Glomerular endothelial cell (primary cell): ENCODE data around the gene CBLIF. TPM values are rescaled to one million over a fixed set of nuclear protein-coding genes. Genes with fewer than 3 reads are reported as not detected.
"Not testable (repeated sequence)": the region's sequence is repeated elsewhere in the genome, so short reads cannot be mapped to it uniquely, and the experiment has no call there.

Experiments
- DNase-seq: peaks from one replicate; pipeline ENCODE4 v3.0.0-alpha.2; 2011; ENCODE audit warnings: low read depth, low spot score; ENCODE audit errors: extremely low read depth
- total RNA-seq: library from RNA; depleted of rRNA; stranded (reverse); fragments of >200 nt; gene quantifications from 2 replicates; pipeline ENCODE4 v1.2.3, GENCODE V29; 2015

Gene CBLIF
- total RNA-seq: not detected in 2 replicates

GRCh38 chr11:59845399-59845798 lies at the start of gene CBLIF:
TSS of gene CBLIF (minus strand) at chr11:59845499. CDS start at chr11:59845453, 46 bp downstream.
- no peak for DNase-seq

GRCh38 chr11:59894616-59895015 lies 49.3 kb upstream of the CBLIF start:
- no peak for DNase-seq

- no peak for DNase-seq
Observed at GRCh38 chr11:59891781-59892181, 46.5 kb upstream of the CBLIF start.

- not testable (repeated sequence) for DNase-seq
Observed at GRCh38 chr11:59887156-59887555, 41.9 kb upstream of the CBLIF start.

- DNase-seq: no peak
Observed at GRCh38 chr11:59883597-59883996, 38.3 kb upstream of the CBLIF start.

- DNase-seq: no peak
Observed at GRCh38 chr11:59879567-59879966, 34.3 kb upstream of the CBLIF start.

- DNase-seq: no peak
Observed at GRCh38 chr11:59878575-59878974, 33.3 kb upstream of the CBLIF start, which contains the start of gene OOSP3. TSS of gene OOSP3 (plus strand) at chr11:59878782. CDS start at chr11:59878809, 27 bp downstream.

- DNase-seq: no peak
Observed at GRCh38 chr11:59877784-59878183, 32.5 kb upstream of the CBLIF start.

GRCh38 chr11:59877325-59877724 lies 32.0 kb upstream of the CBLIF start:
- no peak for DNase-seq

- DNase-seq: no peak
Observed at GRCh38 chr11:59875856-59876519, 30.7 kb upstream of the CBLIF start.

GRCh38 chr11:59872076-59872475 lies 26.8 kb upstream of the CBLIF start:
- DNase-seq: no peak

GRCh38 chr11:59867946-59868345 lies 22.6 kb upstream of the CBLIF start:
- no peak for DNase-seq

GRCh38 chr11:59866836-59867235 lies 21.5 kb upstream of the CBLIF start:
- no peak for DNase-seq

GRCh38 chr11:59866397-59866796 lies 21.1 kb upstream of the CBLIF start, which contains the start of gene TCN1:
TSS of gene TCN1 (minus strand) at chr11:59866487. CDS start at chr11:59866470, 17 bp downstream.
- DNase-seq: no peak

- DNase-seq: peak; percentile 12
Observed at GRCh38 chr11:59865031-59865430, 19.7 kb upstream of the CBLIF start.

GRCh38 chr11:59862252-59862651 lies 17.0 kb upstream of the CBLIF start:
- no peak for DNase-seq

GRCh38 chr11:59859673-59860072 lies 14.4 kb upstream of the CBLIF start:
- DNase-seq: no peak

- DNase-seq: peak; percentile 29
Observed at GRCh38 chr11:59857439-59858434, 12.4 kb upstream of the CBLIF start.

GRCh38 chr11:59854871-59855270 lies 9.6 kb upstream of the CBLIF start:
- DNase-seq: no peak

GRCh38 chr11:59851416-59851815 lies 6.1 kb upstream of the CBLIF start:
- not testable (repeated sequence) for DNase-seq

- DNase-seq: not testable (repeated sequence)
Observed at GRCh38 chr11:59849551-59849950, 4.3 kb upstream of the CBLIF start.
